SIG-M5 treated with dmso at 0.1 percent for 504 hours (cell line): ENCODE data around the gene PLD1.
"Not testable (repeated sequence)": the region's sequence is repeated elsewhere in the genome, so short reads cannot be mapped to it uniquely, and the experiment has no call there.

ENCODE experiments used
- DNase-seq: peaks from one replicate; lab custom pipeline; 2025; ENCODE audit not compliant: unreplicated experiment; lab: John Stamatoyannopoulos, UW

Gene PLD1, protein sequence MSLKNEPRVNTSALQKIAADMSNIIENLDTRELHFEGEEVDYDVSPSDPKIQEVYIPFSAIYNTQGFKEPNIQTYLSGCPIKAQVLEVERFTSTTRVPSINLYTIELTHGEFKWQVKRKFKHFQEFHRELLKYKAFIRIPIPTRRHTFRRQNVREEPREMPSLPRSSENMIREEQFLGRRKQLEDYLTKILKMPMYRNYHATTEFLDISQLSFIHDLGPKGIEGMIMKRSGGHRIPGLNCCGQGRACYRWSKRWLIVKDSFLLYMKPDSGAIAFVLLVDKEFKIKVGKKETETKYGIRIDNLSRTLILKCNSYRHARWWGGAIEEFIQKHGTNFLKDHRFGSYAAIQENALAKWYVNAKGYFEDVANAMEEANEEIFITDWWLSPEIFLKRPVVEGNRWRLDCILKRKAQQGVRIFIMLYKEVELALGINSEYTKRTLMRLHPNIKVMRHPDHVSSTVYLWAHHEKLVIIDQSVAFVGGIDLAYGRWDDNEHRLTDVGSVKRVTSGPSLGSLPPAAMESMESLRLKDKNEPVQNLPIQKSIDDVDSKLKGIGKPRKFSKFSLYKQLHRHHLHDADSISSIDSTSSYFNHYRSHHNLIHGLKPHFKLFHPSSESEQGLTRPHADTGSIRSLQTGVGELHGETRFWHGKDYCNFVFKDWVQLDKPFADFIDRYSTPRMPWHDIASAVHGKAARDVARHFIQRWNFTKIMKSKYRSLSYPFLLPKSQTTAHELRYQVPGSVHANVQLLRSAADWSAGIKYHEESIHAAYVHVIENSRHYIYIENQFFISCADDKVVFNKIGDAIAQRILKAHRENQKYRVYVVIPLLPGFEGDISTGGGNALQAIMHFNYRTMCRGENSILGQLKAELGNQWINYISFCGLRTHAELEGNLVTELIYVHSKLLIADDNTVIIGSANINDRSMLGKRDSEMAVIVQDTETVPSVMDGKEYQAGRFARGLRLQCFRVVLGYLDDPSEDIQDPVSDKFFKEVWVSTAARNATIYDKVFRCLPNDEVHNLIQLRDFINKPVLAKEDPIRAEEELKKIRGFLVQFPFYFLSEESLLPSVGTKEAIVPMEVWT

GRCh38 chr3:171809861-171810628 is at the start of gene PLD1:
Gene PLD1 (minus strand): TSS chr3:171810483. CDS start chr3:171738051, 72,432 bp downstream.
- peak; percentile 67 for DNase-seq

DNA sequence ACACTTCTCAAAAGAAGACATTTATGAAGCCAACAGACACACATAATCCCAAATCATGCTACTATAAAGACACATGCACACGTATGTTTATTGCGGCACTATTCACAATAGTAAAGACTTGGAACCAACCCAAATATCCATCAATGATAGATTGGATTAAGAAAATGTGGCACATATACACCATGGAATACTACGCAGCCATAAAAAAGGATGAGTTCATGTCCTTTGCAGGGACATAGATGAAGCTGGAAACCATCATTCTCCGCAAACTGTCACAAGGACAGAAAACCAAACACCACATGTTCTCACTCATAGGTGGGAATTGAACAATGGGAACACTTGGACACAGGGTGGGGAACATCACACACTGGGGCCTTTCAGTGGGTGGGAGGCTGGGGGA is 48.5 kb upstream of the PLD1 start:
- DNase-seq, result not testable (repeated sequence)

DNA sequence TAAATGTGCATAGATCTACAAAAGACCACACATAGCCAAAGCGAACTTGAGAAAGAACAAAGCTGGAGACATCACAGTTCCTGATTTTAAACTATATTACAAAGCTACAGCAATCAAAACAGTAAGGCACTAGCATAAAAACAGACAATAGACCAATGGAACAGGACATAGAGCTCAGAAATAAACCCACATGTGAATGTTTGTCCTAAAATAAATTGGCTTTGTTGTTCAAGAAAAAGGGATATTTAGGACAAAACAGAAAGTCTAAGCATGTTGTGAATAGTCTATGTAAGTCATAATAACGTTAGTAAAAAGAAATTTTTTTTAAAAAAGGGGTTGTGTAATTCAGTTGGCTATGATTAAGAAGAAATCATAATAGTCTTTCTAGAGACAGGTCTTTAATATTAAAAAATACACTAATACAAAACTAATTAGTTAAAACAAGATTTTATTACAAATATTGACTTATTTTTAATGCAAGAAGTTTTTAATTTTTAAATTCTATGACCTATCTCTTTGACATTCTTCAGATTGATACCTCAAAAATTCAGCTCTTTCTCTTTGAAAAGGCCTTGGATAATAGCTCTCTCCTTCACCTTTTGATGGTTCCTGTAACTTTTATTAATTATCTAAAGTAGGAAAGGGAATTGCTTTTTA is 44.5 kb upstream of the PLD1 start:
- no peak for DNase-seq

- DNase-seq, result no peak
Observed at GRCh38 chr3:171851660-171852058, 41.4 kb upstream of the PLD1 start.

- DNase-seq, result peak; percentile 73
Observed at GRCh38 chr3:171850960-171851659, 40.8 kb upstream of the PLD1 start.

DNA sequence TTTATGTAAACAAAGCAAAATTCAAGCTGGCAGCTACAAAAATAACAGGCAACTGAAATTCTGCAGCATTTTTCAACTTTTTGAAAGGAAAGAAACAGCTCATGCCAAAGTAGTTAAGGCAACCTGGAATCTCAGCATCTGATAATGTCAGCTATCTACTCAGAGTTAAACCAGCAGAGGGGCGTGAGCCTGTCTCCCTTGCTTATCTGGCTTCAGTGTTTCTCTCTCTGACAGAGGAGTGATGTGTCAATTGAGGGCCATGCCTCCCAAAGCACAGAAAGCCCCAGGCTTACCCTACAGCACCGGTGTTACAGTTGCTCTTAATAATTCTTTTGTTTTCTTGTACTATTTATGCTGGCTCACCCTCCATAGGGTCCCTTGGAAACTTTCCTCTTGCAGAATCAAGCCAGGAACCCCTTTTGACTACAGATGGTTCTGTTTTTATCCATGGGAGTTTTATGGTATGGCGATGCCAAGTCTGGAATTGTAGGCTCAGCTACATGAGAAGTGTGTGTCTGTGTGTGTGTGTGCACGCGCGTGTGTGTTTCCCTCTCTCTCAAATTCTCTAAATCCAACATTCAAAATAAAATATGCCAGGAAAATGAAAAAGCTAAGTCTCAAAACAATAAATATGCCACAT is 40.2 kb upstream of the PLD1 start:
- no peak for DNase-seq

GRCh38 chr3:171849617-171850319 is 39.5 kb upstream of the PLD1 start:
- no peak for DNase-seq

DNA sequence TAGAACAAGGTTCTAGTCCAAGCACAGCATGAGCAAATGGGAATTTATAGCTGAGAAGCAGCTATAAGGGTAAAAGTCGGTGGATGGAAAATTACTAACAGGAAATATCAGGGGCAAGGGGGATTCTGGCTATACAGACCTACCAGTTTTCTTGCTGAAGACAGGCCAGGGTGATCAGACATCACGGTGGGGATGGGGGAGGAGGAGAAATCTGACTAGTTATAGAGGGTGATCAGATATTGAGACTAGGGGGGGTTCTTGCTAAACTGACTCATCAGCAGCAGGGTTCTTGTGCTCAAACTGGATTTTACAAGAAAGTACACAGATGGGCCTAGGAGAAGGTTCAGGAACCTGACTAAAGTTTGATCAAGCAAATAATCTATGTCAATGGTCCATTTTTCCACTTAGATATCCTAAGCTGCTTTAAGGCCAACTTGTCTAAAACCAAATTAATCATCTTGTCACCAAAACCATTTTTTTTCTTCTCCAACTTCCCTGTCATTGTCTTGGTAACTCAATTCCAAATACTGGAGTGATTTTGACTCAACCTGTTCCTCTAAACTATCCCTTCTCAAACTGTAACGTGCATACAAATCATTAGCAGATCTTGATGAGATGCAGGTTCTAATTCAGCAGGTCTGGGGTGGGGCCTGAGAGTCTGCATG is 37.4 kb upstream of the PLD1 start:
- no peak for DNase-seq

GRCh38 chr3:171847133-171847532 is 36.9 kb upstream of the PLD1 start:
- no peak for DNase-seq

GRCh38 chr3:171846597-171846996 is 36.3 kb upstream of the PLD1 start:
- DNase-seq, result no peak

GRCh38 chr3:171845481-171846284 is 35.4 kb upstream of the PLD1 start:
- no peak for DNase-seq

DNA sequence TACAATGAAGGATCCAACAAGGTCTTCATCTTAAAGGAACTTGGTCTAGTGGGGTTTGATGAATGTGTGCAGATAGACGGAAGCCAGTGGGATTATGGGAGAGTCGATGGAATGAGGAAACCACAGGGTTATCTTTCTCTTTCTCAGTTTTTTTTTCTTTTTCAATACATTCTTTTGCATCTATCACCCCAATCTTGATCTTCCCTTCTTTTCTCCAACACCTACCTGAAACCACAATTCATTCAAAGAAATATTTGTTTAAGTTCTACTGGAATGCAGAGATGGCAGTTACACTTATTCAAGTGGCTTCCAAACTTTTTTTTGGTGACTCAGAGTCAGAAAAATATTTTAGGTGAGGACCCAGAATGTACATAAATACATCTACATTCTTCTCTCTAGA is 34.6 kb upstream of the PLD1 start:
- DNase-seq, result no peak

- no peak for DNase-seq
Observed at GRCh38 chr3:171842864-171843518, 32.7 kb upstream of the PLD1 start, which contains the start of gene TMEM212. Gene TMEM212 (plus strand): TSS chr3:171843349. CDS start chr3:171843384, 35 bp downstream.

DNA sequence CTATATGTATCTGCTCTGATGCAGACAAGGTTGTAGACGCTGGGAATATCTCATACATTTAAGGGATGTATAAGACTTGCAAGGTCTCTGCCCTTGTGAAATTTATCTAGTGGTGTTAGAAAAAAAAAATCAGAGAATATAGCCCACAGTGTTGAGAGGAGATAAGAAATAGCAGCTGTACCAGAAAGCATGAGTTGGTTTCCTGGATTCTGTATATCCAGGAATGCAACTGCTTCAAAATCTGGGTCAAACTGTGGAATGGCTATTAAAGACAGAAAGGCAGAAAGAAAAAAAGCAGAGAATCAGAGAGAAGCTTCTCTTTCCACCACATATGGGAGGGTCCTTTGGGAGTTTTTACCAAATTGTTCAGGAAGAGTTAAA is 31.3 kb upstream of the PLD1 start:
- no peak for DNase-seq

DNA sequence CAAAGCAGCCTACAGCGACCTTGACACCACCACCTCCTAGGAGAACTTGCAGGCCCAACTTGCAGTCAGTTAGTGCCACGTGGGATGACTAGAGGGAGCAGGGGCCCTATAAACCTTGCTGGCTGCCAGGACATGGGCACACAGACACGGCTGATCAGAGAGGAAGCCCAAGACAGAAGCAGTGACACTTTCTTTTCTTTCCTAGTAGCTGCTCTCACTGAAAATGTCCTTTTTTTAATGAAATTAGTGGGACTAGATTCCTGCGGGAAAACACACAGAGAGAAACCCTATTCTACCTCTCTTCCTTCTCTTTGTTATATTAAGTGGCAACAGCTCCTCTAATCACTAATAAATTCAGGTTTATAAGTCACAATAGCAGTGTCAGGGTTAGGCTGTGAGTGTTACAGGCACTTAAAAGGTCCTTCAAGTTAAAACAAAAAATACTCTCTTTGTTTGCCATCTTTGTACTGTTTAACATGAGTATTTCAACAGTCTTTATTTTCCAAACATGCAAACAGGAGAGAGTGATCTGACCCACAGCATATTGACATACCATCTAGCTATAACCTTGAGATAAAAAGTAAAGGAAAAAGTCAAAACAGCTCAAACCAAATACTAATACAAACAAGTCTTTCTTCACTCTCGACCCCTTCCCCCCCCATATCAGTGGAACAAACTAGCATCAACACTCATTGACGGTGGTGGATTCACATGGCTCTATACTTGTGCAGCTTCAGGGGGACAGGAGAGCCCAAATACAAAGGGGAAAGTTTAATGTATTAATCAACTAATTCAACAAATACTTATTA is 30.7 kb upstream of the PLD1 start:
- no peak for DNase-seq

- DNase-seq, result no peak
Observed at GRCh38 chr3:171840445-171840810, 30.1 kb upstream of the PLD1 start.
